ENCODE measurements around the gene DHX38.

Gene DHX38

GRCh38 chr16:72084445-72084844 is 9.2 kb upstream of the DHX38 start:
- FAIRE-seq, result no peak

GRCh38 chr16:72085002-72085401 is 8.6 kb upstream of the DHX38 start:
- FAIRE-seq, result no peak

GRCh38 chr16:72091217-72091616 is 2.4 kb upstream of the DHX38 start:
- FAIRE-seq, result no peak

GRCh38 chr16:72092832-72093447 is 707 bp upstream of the DHX38 start:
- no peak for FAIRE-seq

- no peak for FAIRE-seq
Observed at GRCh38 chr16:72094266-72094610, 591 bp downstream of the DHX38 start.

- no peak for FAIRE-seq
Observed at GRCh38 chr16:72098936-72099335, 5.3 kb downstream of the DHX38 start.

GRCh38 chr16:72099377-72099818 is 5.8 kb downstream of the DHX38 start:
- FAIRE-seq, result no peak

GRCh38 chr16:72101195-72101594 is 7.5 kb downstream of the DHX38 start:
- FAIRE-seq, result no peak

- no peak for FAIRE-seq
Observed at GRCh38 chr16:72104905-72105304, 11.3 kb downstream of the DHX38 start.

- FAIRE-seq, result no peak
Observed at GRCh38 chr16:72105978-72106377, 12.3 kb downstream of the DHX38 start.

GRCh38 chr16:72107371-72107770 is 13.7 kb downstream of the DHX38 start:
- no peak for FAIRE-seq

GRCh38 chr16:72108353-72109102 is 14.9 kb downstream of the DHX38 start:
- no peak for FAIRE-seq

GRCh38 chr16:72109300-72109699 is 15.7 kb downstream of the DHX38 start:
- FAIRE-seq, result no peak

- FAIRE-seq, result no peak
Observed at GRCh38 chr16:72109966-72110530, 16.4 kb downstream of the DHX38 start.

- no peak for FAIRE-seq
Observed at GRCh38 chr16:72110662-72111615, 17.3 kb downstream of the DHX38 start.

- FAIRE-seq, result no peak
Observed at GRCh38 chr16:72111657-72112451, 18.2 kb downstream of the DHX38 start.

GRCh38 chr16:72112452-72112792 is 18.8 kb downstream of the DHX38 start:
- no peak for FAIRE-seq

- no peak for FAIRE-seq
Observed at GRCh38 chr16:72112906-72113615, 19.4 kb downstream of the DHX38 start.

- FAIRE-seq, result no peak
Observed at GRCh38 chr16:72113616-72113945, 19.9 kb downstream of the DHX38 start.

- no peak for FAIRE-seq
Observed at GRCh38 chr16:72120026-72120425, 26.4 kb downstream of the DHX38 start.

- FAIRE-seq, result no peak
Observed at GRCh38 chr16:72122308-72122707, 28.7 kb downstream of the DHX38 start.

GRCh38 chr16:72122916-72123315 is 29.3 kb downstream of the DHX38 start:
- FAIRE-seq, result no peak
